NCI-H187 (cell line): ENCODE data around the gene ARHGAP10.
"Not testable (repeated sequence)": the region's sequence is repeated elsewhere in the genome, so short reads cannot be mapped to it uniquely, and the experiment has no call there.

Experiments used
- DNase-seq, 2 experiments: peaks; one replicate each; lab custom pipeline; 2025; lab: John Stamatoyannopoulos, UW

The ARHGAP10 gene

DNA sequence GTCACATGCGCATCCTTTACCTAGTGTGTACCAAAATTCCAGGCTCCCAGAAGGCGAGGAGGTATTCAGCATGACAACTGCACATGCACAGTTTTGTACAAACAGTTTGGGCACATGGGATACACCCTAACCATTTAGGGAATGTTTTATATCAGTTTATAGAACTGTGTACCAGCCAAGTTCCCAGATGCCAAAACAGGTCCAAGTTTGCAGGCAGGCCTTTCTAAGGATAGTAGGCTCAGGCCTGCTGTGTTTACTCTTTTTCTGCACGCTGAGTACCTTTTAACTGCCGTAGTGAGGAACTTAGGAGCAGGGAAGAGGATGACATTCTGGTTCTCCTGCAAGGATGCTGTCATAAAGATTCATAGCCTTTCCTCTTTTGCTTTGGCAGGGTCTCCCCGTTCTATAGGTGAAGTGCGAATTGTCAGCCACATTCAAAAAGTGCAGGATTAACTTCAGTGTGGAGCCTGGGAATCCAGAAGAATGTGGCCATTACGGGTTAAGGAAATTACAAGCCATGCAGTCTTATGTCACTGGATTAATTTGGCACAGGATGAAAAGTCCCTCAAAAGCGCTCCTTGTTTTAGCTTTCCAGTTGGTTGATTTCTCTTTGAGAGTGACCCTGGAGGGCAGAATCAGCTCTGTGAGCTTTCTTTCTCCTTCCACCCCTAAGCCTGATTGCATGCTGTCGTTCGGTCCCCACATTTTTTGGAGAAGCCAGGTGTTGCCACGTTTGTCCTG is 259.8 kb downstream of the ARHGAP10 start:
- DNase-seq, result no peak

GRCh38 chr4:147994076-147994475 is 262.2 kb downstream of the ARHGAP10 start:
- DNase-seq, result no peak

GRCh38 chr4:147994491-147995385 is 262.9 kb downstream of the ARHGAP10 start:
- DNase-seq, result no peak

DNA sequence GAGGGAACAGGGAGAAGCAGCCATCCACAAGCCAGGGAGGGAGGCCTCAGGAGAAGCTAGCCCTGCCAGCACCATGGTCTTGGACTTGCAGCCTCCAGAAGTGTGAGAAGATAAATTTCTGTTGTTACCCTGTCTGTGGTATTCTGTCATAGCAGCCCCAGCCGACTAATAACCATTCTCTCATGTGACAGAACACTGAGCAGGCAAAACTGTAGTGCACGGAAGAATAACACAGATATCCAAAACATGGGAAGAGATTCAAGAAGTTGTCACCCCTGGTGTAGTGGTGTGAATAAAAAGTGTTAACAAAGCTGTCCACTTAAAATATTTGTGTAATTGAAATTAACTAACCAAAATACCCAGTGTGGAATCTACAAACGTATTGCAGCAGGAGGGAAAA is 265.0 kb downstream of the ARHGAP10 start:
- no peak for DNase-seq

DNA sequence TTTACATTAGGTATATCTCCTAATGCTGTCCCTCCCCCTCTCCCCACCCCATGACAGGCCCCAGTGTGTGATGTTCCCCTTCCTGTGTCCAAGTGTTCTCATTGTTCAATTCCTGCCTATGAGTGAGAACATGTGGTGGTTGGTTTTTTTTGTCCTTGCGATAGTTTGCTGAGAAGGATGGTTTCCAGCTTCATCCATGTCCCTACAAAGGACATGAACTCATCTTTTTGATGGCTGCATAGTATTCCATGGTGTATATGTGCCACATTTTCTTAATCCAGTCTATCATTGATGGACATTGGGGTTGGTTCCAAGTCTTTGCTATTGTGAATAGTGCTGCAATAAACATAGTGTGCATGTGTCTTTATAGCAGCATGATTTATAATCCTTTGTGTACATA is 268.1 kb downstream of the ARHGAP10 start:
- not testable (repeated sequence) for DNase-seq

DNA sequence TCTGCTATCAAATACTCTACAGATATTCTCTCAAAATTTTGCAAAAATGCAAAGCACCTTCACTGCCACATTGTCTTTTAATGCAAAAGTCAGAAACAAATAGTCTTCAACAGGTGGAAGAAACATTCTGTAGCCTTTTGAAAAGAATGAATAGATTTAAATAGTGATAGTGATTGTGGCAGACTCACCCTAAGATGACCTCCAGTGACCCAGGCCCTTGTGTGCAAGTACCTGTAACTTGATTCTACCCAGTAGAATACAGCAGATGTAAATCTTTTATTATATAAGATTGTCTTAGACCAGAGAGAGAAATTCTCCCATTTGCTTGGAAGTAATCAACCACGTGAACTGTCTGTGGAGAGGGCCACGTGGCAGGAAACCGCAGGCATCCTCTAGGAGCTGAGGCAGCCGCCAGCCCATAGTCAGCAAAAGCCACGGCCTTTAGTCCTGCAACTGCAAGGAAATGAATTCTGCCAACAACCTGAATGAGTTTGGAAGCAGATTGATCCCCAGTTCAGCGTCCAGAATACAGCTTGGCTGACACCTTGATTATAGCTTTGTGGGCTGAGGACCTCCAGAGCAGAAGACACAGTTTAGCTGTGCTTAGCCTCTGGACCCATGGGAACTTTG is 272.5 kb downstream of the ARHGAP10 start:
- DNase-seq, result no peak

DNA sequence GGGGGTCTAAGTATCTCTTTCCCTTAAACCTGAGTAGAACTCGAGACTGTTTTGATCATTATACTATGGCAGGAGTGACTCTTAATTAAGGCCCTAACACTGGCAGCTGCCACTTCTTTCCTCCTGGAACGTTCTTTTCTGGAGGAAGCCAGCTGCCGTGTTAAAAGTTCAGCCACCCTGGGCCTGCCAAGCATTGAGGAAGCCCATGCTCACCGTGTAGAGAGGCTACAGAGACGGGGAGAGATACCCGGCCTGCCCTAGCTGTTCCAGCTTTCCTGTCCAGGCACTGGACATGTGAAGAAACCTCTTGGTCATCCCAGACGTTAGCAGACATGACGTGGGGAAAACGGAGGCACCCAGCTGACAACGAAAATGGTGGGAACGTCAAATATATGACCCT is 274.1 kb downstream of the ARHGAP10 start:
- DNase-seq, result no peak

GRCh38 chr4:148007314-148007760 is 275.4 kb downstream of the ARHGAP10 start:
- no peak for DNase-seq

- no peak for DNase-seq
Measured at GRCh38 chr4:148007792-148008191, 275.9 kb downstream of the ARHGAP10 start.

DNA sequence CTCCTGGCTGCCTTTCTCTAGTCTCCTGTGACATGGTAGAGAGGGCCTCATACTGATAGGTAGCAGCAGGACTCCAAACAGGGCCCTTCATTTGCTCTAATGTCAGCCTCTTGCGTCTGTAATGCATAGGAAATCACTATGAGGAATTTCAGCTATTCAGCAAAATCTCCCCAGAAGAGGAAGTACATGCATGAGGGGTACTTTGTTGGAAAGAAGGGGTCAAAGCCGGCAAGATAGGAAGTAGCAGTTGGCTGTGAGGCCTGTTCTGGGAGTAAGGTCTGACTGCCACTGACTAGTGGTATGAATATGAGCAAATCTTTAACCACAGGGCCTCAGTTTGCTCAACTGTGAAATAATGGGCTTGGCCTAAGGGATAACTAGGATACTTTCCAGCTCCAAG is 283.2 kb downstream of the ARHGAP10 start:
- DNase-seq, result no peak

DNA sequence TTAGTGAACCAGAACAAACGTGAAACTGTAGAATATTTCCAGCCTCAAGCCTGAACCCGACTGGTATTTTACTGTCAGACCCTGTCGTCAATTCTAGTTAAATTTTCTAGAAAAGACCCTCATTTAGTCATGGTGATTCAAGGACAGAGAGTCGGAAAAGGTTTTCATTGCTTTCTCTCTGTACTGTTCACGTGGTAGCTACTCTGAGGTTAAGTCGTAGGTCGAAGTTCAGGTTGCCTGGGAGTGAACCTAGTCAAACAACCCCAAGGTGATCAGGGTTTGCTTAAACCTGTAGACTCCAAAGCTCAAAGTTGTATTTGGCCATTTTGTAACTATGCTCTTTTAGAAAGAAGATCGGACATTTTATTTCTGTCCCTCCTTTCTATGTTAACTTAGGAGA is 283.6 kb downstream of the ARHGAP10 start:
- no peak for DNase-seq

DNA sequence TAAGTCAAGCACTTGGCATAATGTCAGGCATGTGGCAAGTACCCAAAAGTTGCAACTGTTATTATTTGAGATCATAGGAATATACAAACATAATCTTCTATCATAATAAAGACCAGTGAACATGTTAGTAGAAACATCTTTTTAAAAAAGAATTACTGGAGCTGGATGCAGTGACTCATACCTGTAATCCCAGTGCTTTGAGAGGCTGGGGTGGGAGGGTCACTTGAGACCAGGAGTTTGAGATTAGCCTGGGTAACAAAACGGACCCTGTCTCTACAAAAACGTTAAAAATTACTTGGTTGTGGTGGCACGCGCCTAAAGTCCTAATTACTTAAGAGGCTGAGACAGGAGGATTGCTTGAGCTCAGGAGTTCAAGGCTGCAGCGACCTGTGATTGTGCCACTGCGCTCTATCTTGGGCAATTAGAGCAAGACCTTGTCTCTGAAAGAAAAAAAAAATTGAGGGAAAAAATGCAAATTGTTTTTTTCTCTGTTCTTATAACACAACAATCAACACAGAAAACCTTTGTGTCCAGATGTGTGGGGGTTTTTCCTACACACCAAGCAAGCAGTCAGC is 284.3 kb downstream of the ARHGAP10 start:
- no peak for DNase-seq

DNA sequence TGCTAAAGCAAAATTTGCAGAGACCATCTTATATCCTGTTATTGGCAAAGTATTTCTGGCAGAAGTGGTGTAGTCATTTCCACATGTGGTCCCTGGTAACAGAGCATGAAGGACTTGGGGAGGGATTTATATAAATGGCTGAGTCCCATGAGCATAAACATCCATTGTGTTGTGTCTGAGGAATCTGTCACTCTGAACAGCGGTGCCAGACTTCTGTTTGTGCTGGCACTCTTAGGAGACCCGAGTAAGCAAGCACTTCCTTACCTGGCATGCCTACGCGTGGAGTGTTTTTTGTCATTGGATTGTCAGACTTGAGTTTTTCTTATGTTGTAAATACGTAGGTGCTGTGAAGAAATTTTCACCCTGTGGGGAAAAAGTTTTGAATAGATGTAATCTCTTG is 285.9 kb downstream of the ARHGAP10 start:
- DNase-seq, result no peak

GRCh38 chr4:148021686-148022085 is 289.8 kb downstream of the ARHGAP10 start:
- DNase-seq, result no peak

- DNase-seq, result no peak
Measured at GRCh38 chr4:148022975-148023374, 291.1 kb downstream of the ARHGAP10 start.

DNA sequence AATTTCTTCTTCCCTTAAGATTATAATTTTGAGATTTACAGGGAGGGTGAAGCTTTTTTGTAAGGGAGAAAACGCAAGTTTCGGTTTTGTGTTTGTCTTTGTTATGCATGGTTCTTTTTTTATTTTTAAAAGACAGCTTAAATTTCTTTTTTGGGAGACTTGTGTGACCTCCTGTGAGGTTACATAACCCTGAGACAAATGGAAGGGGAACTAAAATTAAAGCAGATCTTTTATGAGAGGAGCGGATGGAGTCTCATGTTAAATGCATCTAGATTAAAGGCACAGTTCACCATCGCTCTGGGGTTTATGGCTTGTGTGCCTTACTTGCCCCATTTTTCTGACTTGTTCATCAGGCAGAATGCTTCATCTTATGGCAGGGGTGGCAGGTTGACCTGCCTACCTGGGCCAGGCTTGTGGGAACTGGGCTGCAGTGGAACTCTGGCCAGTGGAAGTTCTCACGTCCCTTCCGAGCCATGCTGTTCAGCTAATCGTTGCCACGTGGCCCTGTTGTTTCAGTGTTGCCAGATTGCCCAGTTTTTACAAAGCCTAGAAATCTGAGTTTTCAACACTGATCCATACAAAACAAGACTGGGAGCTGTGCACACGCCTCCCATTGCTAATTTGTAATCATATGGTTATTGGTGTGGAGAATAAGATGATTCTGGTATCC is 291.8 kb downstream of the ARHGAP10 start:
- DNase-seq, result no peak

DNA sequence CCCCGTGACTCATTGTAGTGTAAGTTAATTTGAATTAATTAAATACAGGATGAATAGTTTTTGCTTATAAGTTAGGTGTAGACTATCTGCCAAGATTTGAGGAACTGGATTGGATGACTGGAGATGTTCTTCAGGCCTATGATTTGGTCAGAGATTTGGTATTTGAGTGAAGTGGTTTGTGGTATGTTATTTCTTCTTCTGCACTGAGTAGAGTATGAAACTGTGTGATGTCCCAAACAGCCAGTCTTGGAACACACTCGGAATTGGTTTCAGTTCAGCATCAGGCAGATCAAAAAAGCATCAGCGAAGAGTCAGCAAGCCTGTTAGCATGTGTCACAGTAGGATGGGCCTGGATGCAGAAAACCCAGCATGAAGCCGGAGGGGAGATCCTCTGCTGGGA is 294.1 kb downstream of the ARHGAP10 start:
- DNase-seq, result no peak

- no peak for DNase-seq
Measured at GRCh38 chr4:148027201-148027600, 295.3 kb downstream of the ARHGAP10 start.

DNA sequence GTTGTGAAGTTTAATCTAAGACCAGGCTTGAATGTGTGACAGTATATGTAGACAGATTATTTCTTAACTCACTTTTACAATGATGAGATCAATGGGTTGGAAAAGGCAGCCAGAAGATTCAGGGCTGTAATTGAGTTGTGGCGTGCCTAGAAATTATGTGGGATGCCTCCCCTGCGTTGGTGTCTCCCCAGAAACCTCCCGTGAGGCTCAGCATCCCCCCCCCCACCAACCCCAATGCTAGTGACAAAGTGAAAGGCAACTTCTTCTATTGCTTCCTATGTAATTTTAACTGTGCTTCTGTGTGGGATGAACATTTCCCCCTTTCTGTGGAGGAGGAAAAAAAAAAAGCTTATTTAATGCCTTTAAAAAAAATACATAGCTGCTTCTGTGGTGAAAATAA is 297.9 kb downstream of the ARHGAP10 start:
- no peak for DNase-seq

DNA sequence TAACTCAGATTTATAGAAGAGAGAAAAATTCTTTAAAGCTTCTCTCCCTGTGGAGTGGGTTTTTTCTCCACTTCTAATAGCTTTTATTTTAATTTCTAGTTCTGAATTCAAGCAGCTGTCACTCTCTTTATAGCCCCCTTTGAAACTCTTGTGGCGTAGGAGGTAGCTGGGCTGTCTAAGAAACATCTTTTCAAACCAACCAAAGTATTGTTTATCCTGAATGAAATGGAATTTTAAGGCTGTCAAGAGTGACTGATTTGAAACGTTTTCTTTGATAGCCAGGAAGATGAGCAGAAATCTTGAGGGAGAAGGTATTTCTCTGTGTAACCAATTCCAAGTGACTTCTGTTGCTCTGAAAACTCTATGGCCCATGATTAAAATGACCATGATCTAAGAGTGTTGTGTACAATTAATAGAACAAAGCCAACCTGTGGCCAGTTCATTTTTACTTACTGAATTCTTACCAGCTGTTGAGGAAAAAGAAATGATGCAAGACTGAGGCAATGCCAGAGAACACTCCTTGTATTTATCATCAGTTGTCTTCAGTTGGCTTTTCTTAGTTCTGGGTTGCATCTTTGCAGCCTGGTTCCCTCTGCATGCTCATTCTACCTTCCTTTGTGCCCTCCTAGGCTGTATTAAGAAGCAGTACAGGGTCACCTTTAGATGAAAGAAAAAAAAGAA is 298.4 kb downstream of the ARHGAP10 start:
- DNase-seq, result no peak

GRCh38 chr4:148034813-148035212 is 302.9 kb downstream of the ARHGAP10 start:
- DNase-seq, result no peak
